ENCODE results near the gene XRCC1.
A peak's percentile ranks its signal among the peaks of the same experiment; 100 is the strongest.
"Not testable (repeated sequence)": the region's sequence is repeated elsewhere in the genome, so short reads cannot be mapped to it uniquely, and the experiment has no call there.

The XRCC1 gene

GRCh38 chr19:43524922-43525835 is 50.1 kb downstream of the XRCC1 start:
- peak in 28 of 56 donors; percentile 3 to 35 (median 16) for DNase-seq

GRCh38 chr19:43523696-43524095 is 51.6 kb downstream of the XRCC1 start:
- DNase-seq: not testable (repeated sequence)

DNA sequence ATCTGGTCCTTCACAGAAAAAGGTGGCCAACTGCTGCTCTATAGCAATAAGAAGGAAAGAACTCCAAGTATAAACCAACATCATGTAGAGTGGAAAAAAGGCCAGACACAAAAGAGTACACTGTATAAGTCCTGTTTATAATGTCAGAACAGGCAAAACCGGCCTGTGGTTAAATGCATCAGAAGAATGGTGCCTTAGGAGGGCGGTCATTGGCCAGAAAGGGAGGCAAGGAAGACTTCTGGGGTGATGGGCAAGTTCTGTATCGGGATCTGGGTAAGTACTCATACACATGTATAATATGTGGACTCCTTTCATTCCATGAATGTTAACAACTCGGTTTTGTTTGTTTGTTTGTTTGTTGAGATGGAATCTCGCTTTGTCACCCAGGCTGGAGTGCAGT is 52.4 kb downstream of the XRCC1 start:
- DNase-seq: no peak

GRCh38 chr19:43519436-43520088 is 55.8 kb downstream of the XRCC1 start:
- peak in 52 of 56 donors; percentile 15 to 89 (median 59) for DNase-seq

DNA sequence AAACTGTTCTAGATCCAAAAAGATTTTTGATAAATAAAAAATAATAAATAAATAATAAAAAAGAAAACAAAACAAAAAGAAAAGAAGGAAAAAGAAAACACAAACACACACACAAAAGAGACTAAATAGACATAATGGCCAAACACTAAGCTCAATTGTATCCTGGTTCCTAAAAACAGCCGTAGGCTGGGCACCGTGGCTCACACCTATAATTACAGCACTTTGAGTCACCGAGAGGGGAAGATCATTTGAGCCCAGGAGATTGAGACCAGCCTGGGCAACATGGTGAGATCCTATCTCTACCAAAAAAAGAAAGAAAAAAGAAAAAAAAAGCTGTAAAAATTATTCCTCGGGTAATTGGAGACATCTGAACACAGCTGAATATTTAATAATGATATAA is 57.3 kb downstream of the XRCC1 start:
- no peak for DNase-seq

- not testable (repeated sequence) for DNase-seq
These were observed 62.9 kb downstream of the XRCC1 start for GRCh38 chr19:43512399-43512798.

DNA sequence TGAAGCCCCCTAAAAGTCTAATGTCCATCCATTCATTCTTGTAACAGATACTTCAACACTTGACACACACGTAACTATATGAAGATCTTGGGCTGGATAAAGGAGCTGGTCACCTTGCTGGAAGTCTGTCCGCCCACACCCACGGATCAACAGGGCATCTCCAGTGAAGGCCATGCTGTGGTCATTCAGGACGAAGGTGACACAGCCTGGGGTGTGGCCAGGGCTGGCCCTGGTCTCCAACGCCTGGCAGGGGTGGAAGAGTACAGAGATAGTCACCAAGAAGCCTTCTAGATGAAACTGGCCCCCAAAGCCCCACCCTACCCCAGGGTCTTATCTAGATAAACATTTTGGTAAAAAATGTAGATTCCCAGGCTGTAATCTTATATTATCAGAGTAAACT is 64.0 kb downstream of the XRCC1 start:
- DNase-seq: no peak

- no peak for DNase-seq
These were observed 64.6 kb downstream of the XRCC1 start for GRCh38 chr19:43510713-43511112.

DNA sequence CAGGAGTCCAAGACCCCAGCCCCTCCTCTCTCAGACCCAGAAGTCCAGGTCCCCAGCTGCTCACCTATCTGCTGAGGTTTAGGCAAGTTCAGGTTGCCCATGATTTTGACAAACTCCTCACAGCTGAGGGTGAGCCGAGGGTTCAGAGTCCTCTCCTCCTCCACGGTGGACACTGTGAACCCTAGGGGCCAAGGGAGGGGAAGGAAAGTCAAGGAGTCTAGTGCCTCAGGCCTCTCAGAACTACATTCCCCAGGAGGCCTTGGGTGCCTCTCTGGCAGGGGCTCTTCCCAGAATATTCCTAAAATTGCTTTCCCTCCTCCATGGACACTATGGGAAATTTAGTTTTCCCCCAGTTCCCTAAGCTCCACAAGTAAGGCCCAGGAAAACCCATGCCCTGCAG is 67.4 kb downstream of the XRCC1 start:
- DNase-seq: no peak

GRCh38 chr19:43506629-43507028 is 68.7 kb downstream of the XRCC1 start:
- peak in 29 of 56 donors; percentile 2 to 79 (median 30) for DNase-seq

GRCh38 chr19:43505941-43506340 is 69.4 kb downstream of the XRCC1 start:
- DNase-seq: no peak

DNA sequence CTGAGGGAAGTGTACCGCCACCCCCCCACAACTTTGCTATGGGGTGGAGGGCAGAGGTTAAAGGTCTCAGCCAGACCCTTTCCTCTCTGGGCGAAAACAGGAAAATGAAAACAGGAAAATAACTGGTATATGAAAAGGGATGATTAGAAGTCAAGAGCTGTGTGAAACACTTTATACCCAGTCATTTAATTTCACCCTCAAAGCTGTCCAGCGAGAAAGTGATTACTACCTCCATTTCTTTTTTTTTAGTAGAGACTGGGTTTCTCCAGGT is 70.2 kb downstream of the XRCC1 start:
- DNase-seq: no peak

DNA sequence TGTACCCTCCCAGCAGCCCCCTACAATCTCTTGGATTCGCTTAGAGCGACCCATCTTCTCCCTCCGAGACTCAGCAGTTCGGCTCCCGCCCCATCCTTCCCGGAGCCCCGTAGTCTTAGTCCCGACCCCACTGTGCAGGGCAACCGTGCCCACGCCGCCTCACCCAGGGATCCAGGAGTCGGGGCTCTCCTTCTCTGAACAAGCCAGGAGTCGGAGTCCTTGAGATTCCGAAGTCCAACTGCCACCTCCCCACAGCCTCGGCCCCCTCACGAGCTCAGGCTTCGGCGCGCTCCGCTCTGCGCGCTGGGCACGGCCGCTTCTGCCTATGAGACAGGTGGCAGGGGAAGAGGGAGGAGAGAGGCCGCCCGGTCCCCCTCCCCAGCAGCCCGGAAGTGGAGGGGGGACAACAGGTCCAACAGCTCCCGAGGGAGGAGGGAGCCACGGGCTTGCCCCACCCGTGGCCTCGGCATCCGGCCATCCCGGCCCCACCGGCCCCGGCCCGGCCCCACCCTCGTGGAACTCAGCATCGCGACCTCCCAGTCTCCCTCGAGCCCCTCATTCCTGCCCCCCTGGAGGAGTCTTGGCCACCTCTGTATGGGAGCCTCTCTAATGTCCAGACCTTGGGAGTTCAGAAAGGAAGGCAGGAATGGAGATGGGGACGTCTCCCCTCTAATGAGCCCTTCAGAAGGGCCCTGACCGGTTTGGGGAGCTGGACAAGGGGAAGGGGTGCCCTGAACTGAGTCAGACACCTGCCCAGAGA is 70.7 kb downstream of the XRCC1 start, which contains the start of gene PHLDB3:
Gene PHLDB3, minus strand, starts transcription at position 321 of the 760 bp plus-strand sequence. CDS start 628 bp downstream, outside the sequence.
- peak in 12 of 56 donors; percentile 6 to 69 (median 42) for DNase-seq

- DNase-seq: peak; percentile 52 to 98 (median 90)
These were observed 71.6 kb downstream of the XRCC1 start for GRCh38 chr19:43503501-43504425.

DNA sequence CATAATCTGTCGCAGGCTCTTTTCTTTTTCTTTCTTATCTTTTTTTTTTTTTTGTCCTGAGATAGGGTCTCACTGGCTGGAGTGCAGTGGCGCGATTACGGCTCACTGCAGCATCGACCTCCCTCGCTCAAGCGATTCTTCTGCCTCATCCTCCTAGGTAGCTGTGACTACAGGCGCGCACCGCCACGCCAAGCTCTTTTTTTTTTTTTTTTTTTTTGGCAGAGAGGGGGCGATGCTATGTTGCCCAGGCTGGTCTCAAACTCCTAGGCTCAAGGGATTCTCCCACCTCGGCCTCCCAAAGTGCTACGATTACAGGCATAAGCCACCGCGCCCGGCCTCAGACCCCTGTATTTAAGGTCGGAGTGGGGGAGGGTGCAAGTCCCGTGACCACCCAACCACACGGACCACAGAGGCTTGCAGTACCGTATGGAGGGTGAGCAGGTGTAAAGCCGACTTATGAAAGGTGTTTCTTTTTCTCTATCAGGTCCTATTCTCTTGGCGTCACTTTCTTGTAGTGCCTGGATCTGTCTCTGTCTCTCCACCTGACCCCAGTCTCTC is 72.8 kb downstream of the XRCC1 start:
- no peak for DNase-seq

DNA sequence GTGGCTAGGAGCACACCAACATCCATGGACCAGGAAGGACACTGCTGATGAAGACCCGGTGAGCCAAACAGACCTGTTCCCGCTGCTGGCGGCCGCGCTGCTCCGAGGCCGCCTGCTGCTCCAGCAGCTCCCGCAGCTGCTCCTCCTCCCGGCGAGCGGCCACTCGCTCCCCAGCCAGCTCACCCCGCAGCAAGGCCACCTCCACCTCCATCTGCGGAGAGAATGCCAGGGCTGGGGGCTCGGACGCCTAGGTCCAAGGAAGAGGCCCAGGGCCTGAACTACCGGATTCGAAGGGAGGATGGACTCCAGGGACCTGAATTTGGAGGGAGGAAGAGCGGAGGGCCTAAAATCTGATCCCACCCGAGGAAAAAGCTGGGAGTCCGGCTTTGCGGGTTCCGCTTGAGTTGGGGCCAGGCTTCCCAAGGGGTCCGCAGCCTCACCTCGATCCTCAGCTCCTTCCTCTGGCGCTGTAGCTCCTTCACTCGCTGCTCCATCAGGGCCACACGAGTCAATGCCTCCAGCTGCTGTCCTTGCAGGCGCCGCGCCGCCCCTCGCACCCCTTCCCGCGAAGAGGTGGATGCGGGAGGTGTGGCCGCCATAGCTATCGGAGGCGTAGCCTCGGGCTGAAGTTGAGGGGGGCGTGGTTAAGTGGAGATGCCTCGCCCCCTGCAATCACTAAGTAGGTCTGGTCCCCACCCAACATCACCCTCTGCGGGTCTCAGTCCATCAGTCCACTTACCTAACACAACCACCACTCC is 73.5 kb downstream of the XRCC1 start:
- DNase-seq: peak in 3 of 56 donors; percentile 1 to 8 (median 1)

DNA sequence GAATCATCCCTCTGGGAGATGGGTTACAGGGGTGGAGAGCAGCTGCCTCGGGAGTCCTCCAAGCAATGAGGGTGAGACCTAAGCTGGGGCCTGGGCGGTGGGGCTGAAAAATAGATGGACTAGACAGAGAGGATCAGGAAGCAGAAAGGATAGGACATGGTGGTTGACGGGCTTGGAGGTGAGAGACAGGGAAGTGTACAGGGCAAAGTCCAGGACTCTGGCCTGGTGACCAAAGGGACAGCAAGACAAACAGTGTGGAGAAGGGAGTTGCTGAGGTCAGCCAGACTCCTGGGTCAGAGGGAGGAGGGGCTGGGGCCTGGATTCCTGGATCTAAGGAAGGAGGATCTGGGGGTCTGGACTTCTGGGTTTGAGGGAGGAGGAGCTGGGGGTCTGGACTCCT is 76.3 kb downstream of the XRCC1 start:
- no peak for DNase-seq

GRCh38 chr19:43498233-43498842 is 77.0 kb downstream of the XRCC1 start:
- no peak for DNase-seq

- DNase-seq: no peak
These were observed 78.4 kb downstream of the XRCC1 start for GRCh38 chr19:43496960-43497359.

Measured in nucleus accumbens (tissue), 56 donors.